AG08396 (cell line): ENCODE measurements around the gene TLK2.
"Not testable (repeated sequence)": the region's sequence is repeated elsewhere in the genome, so short reads cannot be mapped to it uniquely, and the experiment has no call there.

Source experiments
- DNase-seq: peaks from one replicate; pipeline ENCODE4 v3.0.0; 2012; ENCODE audit warnings: low spot score, mixed read lengths

The TLK2 gene

GRCh38 chr17:62601471-62601870 is 122.8 kb downstream of the TLK2 start:
- DNase-seq = no peak

GRCh38 chr17:62603783-62604182 is 125.2 kb downstream of the TLK2 start:
- not testable (repeated sequence) for DNase-seq

GRCh38 chr17:62605588-62605987 is 127.0 kb downstream of the TLK2 start:
- DNase-seq = no peak

- DNase-seq = no peak
These were observed 132.7 kb downstream of the TLK2 start for GRCh38 chr17:62611292-62611691.

- no peak for DNase-seq
These were observed 133.1 kb downstream of the TLK2 start for GRCh38 chr17:62611728-62612127.

GRCh38 chr17:62612289-62612688 is 133.7 kb downstream of the TLK2 start:
- DNase-seq = not testable (repeated sequence)

- DNase-seq = not testable (repeated sequence)
These were observed 134.5 kb downstream of the TLK2 start for GRCh38 chr17:62613095-62613494.

GRCh38 chr17:62614142-62614541 is 135.5 kb downstream of the TLK2 start:
- peak; percentile 42 for DNase-seq

- DNase-seq = no peak
These were observed 136.9 kb downstream of the TLK2 start for GRCh38 chr17:62615503-62615902.

- DNase-seq = no peak
These were observed 138.6 kb downstream of the TLK2 start for GRCh38 chr17:62616993-62617893.

- no peak for DNase-seq
These were observed 139.4 kb downstream of the TLK2 start for GRCh38 chr17:62617894-62618472.

- DNase-seq = no peak
These were observed 140.2 kb downstream of the TLK2 start for GRCh38 chr17:62618647-62619416.

- no peak for DNase-seq
These were observed 141.0 kb downstream of the TLK2 start for GRCh38 chr17:62619417-62620155.

GRCh38 chr17:62621223-62621622 is 142.6 kb downstream of the TLK2 start:
- DNase-seq = no peak

- no peak for DNase-seq
These were observed 146.7 kb downstream of the TLK2 start for GRCh38 chr17:62625184-62625869.

- no peak for DNase-seq
These were observed 147.2 kb downstream of the TLK2 start for GRCh38 chr17:62625870-62626200.

- DNase-seq = peak; percentile 85
These were observed 148.1 kb downstream of the TLK2 start for GRCh38 chr17:62626719-62627218.

- peak; percentile 86 for DNase-seq
These were observed 148.7 kb downstream of the TLK2 start, which contains the start of gene MRC2 for GRCh38 chr17:62627219-62627903. TSS of gene MRC2 (plus strand) at chr17:62627670. CDS start at chr17:62627803, 133 bp downstream.

GRCh38 chr17:62627904-62628633 is 149.4 kb downstream of the TLK2 start:
- DNase-seq = peak; percentile 81
